Activated CD4-positive, alpha-beta T cell treated with anti-CD3 and anti-CD28 coated beads, Interleukin-10, Interleukin-2, amounts not matched to agents 100 ng/mL and 50 ng/mL, durations not matched to agents 16 hours and 8 hours (primary cell): ENCODE results near the gene TBCD.

Experiments used
- DNase-seq: peaks from one replicate; pipeline ENCODE4 v3.0.0-alpha.2; 2020

TBCD gene

DNA sequence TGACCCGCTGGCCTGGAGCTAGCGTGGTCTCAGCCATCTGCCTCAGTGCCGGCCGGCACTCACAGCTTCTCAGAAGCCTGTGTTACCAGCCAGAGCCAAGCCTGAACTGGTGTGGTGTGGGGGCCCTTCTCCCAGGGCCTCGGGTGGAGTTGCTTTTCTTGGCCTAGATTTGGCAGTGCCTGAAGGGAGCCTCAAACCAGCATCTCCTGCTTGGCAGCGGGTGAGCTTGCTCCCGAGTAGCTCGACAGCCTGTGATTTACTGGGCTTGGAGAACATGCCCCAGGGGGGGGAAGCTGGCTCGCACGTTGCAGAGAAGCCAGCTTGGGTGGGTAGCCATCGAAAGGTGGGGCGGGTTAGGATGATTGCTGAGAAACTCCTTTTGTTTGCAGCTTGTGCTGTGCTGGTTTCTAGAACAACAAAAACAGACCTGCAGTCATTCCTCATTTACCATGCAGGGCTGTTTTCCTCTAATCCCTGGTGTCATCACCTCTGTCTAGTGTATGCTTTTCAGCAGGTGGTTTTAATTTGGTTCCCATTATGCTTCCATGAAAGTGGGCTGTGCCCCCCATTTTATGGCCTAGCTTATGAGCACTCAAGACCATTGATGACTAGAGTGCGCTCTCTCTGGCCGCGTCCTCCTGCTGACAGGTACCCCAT lies 42.2 kb downstream of the TBCD start:
- DNase-seq: no peak

DNA sequence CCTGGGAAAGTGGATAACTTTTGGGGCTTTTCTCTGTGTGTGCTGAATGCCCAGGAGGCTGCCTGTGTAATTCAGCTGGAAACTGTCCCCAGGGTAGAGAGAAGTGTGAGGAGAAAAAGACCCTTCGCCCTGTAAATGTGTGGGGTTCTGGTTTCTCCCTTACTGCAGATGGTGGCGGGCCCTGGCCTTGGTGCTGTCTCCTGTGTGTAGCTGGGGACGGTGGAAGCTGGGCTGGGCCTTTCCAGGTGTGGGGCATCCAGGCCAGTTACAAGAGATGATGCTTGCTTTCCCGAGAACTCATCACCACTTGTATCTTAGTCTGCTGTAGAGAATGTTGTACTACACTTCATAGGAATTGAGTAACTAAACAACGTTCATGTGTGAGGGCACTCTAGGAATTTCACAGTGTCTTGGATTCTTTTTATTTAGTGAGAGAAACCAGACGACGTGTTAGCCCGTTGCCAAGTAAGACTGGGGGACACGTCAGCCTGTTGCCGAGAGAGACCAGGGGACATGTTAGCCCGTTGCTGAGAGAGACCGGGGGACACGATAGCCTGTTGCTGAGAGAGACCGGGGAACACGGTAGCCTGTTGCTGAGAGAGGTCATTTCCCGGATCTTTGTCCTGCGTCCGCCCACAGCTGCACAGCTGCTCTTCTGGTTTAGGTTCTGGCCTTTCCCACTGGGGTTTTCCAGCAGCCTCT lies 43.1 kb downstream of the TBCD start:
- no peak for DNase-seq

DNA sequence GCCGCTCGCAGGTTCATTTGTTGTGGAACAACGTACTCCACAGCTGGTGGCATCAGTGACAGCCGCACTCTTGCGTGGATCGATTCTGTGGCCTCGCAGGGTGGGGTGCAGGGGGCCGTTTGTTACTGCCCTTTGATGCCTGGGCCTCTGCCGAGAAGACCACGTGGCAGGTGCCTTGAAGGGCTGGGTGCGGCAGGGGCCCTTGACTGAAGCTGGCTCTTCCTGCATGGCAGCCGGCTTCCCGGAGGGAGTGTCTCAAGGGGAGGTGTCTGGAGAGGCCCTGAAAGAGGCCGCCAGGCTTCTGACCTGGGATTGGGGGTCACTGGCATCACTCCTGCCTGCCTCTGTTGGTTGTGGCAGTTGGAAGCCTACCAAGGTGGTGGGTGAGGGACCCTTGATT lies 43.8 kb downstream of the TBCD start:
- DNase-seq: no peak

DNA sequence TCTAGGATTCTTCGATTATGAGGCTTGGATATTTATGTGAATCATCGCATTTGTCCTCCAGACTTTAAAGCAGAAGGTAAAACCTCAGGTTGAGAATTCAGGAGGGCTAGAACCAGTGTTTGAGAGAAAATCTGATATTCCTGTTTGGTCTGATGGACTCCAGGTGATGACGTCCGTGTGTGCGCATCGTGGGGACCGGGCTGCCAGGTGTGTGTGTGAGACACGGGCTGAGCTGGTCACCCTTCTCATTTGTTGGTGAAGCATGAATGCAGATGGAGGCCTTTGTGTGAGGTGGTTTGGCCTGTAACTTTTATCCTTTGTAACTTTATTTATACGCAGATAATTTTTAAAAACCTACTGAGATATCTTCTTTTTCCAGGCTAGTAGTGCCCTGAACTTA lies 45.2 kb downstream of the TBCD start:
- no peak for DNase-seq

DNA sequence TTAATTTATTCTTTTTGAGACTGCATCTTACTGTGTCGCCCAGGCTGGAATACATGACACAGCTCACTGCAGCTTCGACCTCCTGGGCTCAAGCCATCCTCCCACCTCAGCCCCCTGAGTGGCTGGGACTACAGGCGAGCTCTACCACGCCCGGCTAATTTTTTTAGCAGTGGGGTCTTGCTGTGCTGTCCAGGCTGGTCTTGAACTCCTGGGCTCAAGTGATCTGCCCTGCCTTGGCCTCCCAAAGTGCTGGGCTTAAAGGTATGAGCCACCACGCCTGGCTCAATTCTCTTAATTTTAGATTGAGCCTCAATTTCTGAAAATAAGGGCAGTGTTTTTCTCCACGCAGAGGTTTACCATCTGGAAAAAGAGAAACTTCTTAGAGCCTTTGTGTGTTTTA lies 46.9 kb downstream of the TBCD start:
- no peak for DNase-seq

DNA sequence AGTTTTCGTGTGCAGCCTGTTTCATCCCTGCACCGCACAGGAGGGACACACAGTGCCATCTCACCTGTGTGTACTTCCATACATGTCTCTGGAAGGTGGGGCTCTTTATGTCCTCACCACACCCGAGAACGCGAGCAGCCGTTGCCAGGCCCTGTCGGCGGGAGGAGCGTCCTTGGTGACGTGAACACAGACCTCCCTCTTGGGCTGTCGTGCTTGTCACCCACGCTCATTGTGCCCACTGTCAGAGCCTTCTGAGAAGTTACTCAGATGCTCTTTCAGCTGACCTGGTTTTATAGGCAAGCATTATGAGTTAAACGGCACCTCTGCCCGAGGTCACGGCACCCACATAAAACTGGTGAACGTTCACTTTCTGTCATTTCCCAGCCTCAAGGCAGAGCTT lies 47.7 kb downstream of the TBCD start:
- no peak for DNase-seq

DNA sequence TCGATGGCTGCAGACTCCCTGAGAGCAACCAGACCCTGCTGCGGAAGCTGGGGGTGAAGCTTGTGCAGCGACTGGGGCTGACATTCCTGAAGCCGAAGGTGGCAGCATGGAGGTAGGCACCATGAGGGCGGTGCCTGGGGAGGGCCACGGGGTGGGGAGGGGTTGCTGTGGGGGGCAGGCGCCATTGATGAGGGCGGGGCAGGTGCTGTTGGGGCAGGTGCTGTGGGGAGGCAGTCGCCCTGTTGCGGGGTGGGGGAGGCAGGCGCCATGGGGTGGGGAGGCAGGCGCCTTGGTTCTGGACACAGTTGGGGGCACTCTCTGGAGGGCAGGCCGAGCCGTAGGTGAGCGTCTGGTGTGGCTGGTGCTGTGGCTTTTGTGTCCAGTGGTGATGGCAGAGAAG lies 49.0 kb downstream of the TBCD start:
- no peak for DNase-seq

DNA sequence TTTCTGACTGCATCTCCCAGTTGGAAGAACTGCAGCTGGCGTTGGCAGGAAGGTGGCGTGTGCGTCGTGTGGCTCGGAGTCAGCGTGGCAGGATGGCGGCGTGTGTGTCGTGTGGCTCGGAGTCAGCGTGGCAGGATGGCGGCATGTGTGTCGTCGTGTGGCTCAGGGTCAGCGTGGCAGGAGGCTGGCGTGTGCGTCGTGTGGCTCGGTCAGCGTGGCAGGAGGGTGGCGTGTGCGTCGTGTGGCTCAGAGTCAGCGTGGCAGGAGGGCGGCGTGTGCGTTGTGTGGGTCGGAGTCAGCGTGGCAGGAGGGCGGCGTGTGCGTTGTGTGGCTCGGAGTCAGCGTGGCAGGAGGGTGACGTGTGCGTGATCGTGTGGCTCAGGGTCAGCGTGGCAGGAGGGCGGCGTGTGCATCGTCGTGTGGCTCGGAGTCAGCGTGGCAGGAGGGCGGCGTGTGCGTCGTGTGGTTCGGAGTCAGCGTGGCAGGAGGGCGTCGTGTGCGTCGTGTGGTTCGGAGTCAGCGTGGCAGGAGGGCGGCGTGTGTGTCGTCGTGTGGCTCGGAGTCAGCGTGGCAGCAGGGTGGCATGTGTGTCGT lies 49.6 kb downstream of the TBCD start:
- DNase-seq: no peak

DNA sequence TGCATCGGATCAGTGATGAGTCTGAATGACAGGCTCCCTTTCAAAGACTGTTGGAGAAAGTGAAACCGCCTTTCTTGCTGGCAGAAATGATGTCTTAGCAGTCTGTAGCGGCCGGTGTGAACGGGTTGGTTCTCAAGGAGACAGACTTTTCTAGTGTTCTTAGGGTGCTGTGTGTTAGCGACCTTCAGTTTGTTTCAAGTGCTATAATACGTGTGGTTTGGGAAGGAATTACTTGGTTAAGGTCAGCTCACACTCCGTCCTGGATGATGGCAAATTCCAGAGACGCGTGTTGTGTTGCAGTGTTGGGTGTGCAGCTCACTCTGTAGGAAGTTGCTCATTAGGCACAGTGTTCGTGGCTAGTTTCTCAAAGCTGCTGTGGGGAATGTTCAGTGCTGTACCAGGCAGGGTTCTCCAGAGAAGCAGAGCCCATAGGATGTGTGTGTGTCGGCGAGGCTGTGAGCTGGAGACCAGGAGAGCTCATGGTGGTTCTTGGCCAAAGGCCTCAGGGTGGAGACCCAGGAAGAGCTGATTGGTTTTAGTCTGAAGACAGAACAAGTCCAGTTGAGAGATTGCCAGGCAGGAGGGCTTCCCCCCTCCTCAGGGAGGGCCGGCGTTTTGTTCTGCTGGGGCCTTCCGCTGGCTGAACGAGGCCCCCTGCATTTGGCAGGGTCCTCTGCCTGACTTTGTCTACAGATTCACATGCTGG lies 50.4 kb downstream of the TBCD start:
- no peak for DNase-seq

DNA sequence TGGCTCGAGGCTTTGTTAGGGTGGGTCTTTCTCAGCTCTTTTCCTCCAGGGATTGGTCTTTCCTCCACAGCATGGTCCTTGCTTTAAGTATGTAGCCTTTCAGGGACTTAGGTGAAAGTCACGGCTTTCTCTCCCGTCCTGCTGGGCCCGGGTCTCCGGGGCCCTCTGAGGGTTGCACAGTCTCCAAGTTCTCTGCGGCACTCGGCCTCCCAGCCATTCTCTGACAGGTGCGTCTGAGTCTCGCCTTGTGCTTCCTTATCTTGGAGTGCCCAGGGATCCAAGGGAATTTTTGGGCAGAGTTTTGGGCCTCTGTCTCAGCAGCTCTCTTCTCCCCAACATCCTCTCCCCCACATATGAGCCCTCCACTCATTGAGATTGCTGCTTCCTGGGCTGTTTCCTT lies 51.3 kb downstream of the TBCD start:
- DNase-seq: no peak

DNA sequence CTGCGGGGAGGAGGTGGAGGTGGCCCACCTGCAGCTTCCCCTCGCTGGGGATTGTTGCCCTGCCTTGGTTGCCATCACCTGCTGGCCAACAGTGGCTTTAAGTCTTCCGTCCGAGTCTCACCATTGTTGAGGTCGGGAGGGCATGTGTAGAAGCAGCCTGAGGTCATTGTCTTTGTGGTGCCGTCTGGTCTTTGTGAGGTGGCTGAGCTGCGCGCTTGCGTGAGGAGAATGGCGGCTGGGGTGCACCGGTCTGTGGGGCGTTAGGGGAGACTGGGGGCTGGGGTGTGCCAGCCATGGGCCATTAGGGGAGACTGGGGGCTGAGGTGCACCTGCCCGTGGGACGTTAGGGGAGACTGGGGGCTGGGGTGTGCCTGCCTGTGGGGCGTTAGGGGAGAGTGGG lies 51.7 kb downstream of the TBCD start:
- no peak for DNase-seq

DNA sequence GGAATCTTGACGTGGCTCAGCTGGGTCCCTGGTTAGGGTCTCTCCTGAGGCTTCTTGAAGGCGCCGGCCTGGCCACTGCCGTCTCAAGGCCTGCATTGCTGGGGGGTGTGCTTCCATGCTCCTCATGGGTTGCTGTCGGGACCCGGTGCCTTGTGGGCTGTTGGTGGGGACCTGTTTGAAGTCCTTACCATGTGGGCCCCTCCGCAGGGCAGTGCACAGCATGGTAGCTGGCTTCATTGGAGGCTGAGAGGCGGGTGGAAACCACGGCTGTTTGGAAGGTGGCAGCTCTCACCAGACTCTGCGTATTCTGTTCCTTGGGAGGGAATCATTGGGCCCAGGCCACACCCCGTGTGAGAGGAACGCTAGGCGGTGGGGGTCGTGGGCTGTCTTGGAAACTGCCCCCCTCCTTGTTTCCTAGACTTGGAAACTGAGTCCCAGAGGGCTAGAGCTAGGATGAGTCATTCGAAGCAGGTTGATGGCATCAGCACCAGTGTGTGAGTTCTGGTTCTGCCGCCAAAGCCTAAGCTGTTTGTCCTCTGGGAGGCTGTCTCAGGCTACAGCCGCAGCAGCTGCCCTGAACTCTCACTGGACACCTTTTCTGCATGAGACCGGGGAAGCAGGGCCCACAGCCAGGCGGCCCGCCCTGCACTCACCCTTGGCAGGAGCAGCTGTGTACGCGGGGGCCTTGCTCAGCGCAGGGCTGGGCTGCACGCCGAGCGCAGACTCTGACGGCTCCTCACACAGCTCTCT lies 52.8 kb downstream of the TBCD start:
- no peak for DNase-seq

DNA sequence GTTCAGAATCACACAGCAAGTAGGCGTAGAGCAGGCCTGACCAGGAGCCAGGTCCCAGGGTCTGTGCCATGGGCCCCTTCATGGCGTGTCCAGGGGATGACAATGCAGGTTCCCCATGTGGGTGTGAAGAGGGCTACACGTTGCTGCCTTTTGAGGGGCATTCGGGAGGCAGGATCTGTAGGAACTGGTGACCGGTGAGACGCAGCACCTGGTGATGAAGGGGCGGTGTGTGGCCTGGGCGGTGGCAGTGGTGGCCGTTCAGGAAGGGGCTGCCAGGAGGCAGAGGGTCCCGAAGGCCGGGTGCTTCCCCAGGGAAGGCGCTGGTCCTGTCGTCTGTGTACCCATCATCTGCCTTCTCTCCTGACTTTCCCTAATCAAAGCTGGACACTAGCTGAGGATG lies 53.4 kb downstream of the TBCD start:
- no peak for DNase-seq

DNA sequence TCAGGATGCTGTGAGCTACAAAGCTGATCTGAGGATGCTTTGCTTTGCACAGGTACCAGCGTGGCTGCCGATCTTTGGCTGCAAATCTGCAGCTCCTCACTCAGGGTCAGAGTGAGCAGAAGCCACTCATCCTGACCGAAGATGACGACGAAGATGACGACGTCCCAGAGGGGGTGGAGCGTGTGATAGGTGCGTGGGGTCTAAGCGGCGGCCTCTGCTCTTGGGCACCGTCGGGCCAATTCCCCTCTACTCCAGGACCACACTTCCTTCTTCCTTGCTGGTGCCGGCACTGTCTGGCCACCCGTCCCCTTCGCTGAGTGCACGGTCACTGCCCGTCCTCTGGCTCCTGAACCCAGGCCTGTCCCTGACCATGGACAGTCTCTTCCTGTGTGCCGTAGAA lies 54.0 kb downstream of the TBCD start:
- no peak for DNase-seq

DNA sequence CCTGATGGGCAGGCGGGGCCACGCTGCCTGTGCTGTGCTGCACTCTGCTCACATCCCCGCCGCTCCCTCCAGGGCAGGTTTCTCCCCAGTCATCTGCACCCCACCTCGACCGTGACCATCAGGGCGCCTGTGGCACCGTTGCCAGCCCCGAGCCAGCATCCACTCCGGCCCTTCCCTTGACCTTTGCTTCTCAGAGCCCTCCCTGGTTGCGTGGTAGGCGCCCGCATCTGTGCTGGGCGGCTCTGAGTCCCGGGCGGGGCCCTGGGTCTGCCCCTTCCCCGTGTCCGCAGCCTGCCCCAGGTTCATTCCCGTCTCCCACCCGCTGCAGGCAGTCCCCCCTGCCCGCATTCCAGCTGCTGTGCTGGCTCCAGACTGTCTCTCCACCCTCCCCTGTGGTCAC lies 54.8 kb downstream of the TBCD start:
- no peak for DNase-seq

DNA sequence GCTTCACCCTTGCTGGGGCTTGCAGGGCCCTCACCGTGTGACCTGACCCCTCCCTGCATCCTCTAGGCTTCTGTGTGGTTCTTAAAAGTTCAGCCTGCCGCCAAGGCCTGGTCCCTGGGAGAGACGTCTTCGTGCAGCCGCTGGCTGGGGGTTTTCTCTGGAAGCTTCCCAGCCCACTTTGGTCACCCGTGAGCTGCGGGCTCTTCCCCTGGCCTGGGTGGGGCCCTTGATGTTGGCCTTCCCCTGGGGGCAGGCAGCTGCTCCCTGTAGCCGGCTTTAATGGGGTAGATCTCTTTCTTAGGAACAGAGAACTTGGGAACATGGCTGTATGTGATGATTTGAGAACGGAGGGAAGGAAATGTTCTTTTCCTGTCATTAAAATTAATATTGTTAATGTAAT lies 55.2 kb downstream of the TBCD start:
- no peak for DNase-seq

DNA sequence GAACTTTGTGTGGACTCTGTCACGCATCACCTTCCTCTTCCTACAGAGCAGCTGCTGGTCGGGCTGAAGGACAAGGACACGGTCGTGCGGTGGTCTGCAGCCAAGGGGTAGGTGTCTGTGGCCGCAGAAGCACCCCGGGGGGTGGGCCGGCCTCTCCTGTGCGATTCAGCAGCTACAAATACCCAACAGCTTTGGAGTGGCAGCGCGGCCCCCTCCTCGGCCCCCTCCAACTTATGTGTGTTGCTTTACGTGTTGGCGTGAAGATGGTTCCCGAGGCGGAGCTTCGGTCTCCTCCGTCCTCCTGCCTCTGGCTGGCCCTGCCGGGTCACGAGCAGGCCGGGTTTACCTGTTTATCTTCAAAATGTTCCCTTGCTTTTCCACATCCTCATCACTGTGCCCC lies 55.7 kb downstream of the TBCD start:
- DNase-seq: no peak

DNA sequence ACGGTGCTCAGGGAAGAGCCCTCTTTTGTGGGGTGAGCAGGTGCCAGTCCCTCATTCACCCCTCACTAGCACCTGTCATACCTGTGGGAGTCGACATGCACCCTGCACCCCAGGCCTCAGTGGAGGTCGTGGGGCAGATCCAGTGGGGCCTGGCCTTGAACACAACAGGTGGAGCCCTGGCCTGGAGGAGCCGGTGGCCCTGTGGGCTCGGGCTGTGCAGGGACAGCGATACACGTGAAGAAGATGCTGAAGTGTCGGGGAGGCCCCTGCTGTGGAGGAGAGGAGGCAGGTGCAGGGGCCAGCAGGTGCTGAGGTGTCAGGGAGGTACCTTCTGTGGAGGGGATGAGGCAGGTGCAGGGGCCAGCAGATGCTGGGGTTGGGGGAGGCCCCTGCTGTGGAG lies 56.1 kb downstream of the TBCD start:
- no peak for DNase-seq

DNA sequence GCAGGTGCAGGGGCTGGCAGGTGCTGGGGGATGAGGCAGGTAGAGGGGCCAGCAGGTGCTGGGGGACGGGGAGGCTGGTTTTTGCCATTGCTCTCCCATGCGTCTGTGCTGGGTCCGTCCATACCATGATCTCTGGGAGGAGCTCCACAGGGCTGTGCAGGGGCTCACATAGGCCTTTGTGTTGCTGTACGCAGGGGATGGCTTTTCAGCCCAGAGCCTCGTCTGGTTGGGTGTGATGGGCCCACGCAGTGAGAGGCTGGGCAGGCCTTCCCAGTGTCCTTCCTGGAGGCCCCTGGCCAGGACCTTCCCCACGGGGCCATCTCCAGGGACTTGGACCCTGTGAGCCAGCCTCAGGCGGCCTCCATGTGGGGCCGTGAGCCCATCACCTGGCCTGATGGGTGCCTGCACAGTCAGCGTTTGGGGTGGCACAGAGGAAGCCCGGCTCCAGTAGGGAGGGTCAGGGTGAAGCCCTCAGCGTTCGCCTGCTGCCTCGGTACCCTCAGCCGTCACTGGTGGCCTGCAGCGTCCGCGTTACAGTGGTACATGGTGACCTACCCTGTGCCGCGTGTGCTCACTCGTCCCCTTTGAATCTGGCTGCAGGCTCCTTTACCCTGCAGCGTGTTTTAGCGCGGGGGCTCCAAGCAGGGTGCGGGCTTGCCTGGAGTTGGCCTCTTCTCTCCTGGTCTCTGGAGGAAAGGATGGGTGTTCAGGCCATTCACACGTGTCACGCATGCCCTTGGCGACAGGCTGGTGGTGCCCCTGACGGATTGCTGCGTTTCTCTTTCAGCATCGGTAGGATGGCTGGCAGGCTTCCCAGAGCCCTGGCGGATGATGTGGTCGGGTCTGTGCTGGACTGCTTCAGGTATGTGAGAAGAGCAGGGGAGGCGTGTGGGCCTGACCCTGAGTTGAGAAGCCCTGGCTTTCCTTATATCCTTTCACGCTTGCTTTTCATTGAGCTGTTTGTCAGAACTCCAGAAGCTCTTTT lies 57.3 kb downstream of the TBCD start:
- no peak for DNase-seq

DNA sequence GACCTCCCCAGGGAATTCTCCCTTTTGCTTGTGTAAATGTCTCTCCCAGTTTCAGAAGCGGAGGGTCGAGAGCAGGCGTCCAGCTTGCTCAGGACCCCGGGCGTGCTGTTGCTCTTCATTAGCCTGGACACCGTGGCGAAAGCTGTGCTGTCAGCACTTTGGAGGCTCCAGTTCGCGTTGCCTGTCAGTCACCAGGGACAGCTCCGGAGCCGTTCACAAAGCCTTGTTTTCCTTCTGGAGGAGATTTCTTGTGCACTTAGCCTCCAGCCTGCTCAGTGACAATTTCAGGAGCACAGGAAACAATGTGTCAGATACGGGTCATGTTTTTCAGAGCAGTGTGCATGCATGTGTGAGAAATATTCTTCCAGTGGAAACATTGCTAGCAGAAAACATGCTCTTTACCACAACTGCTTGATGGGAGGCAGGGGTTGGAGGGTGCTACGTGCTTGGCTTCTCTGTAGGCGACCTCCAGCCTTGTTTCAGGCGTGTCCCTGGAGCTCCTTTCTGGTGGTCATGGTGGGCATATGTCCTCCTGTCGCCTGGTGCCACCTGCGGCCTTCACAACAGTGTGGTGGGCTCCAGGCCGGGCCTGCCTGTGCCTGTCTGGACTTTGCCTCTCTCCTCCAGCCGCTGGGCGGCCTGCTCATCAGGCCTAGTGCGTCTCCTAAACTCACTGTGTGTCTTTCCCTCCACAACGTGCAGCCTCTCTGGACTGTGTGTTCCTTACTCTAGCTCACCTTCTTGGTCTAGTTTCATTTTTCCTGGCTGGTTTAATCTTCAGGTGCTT lies 59.0 kb downstream of the TBCD start:
- DNase-seq: no peak

DNA sequence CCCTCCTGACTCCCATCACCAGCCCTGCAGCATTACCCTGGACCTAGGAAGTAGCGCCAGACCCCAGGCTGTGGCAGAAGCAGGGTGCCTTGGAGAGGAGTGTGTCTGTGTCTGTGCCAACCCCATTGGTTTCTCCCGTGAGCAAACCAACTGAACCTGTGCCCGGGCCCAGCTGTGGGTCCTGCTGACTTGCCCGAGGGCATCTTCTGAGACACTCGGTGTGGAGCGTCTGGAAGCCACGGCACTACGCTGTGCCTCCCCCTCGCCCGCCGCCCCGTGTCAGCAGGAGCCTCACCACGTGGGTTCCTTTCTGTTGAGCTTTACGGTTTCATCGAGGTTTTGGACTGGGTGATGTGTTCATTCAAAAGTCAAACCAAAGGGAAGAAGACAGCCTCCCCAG lies 60.2 kb downstream of the TBCD start:
- DNase-seq: no peak
